Ovary (tissue), 3 donors: ENCODE measurements around the gene PLEKHG4B.

Source experiments
- POLR2A ChIP-seq: fragments of 450-650 bp; IDR thresholded peaks from one replicate; pipeline ENCODE4 v1.6.1; 2017; ENCODE audit warnings: antibody characterized with exemption, mild to moderate bottlenecking, moderate library complexity
- TF ChIP-seq, protein P1 (sequence below), 3 donors: fragments of 450-650 bp in 2 of 3; fragments of 200-600 bp in 1 of 3; IDR thresholded peaks; one replicate each; pipeline versions ENCODE4 v1.5.1 to v1.8.0; 2016 to 2022; ENCODE audit warnings: antibody characterized with exemption in 3 of 3, mild to moderate bottlenecking in 1 of 3
- donor health status: DM: no; HTN: no; CAD: no.

DNA sequence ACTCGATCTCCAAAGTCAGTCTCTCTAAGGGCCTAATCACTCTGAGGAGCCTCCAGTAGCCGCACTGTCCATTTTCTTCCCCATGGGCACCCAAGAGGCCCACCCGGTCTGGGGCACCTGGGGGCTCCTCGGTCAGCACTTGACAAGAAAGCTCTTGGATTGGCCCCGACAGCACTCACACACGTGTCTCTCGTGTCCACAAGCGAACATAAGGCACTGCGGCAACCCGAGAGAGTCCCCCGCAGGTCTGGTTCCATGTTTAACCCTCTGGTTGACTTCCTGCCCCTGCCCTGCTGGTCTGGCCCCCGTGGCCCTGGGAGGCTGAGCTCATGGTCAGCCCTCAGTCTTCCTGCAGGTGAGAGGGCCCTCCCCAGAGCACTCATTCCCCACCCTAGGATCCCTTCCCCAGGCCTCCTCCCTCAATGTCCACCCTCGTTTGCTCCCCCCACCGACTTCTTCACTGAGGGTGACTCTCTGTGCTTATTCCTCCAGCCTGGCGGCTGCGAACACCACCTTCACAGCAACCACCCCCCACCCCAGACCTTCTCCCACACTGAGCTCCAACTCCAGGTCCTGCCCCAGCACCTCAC is 83.0 kb downstream of the PLEKHG4B start:
- TF ChIP-seq, protein P1, sequence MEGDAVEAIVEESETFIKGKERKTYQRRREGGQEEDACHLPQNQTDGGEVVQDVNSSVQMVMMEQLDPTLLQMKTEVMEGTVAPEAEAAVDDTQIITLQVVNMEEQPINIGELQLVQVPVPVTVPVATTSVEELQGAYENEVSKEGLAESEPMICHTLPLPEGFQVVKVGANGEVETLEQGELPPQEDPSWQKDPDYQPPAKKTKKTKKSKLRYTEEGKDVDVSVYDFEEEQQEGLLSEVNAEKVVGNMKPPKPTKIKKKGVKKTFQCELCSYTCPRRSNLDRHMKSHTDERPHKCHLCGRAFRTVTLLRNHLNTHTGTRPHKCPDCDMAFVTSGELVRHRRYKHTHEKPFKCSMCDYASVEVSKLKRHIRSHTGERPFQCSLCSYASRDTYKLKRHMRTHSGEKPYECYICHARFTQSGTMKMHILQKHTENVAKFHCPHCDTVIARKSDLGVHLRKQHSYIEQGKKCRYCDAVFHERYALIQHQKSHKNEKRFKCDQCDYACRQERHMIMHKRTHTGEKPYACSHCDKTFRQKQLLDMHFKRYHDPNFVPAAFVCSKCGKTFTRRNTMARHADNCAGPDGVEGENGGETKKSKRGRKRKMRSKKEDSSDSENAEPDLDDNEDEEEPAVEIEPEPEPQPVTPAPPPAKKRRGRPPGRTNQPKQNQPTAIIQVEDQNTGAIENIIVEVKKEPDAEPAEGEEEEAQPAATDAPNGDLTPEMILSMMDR (IDR thresholded peaks at IDR 0.05) = no peak
- TF ChIP-seq POLR2A = no peak
